Omental fat pad (tissue), 4 donors: ENCODE results near the gene CACNA2D3. TPM values are rescaled to one million over a fixed set of nuclear protein-coding genes. Genes with fewer than 3 reads are reported as not detected.

Source experiments
- ATAC-seq: fragments of 150-250 bp; one replicate; pipeline ENCODE4 v1.9.1; 2016; ENCODE audit warnings: mild to moderate bottlenecking, moderate library complexity; ENCODE audit not compliant: low FRiP score
- DNase-seq: peaks from one replicate; pipeline ENCODE4 v3.0.0-alpha.2; 2019; ENCODE audit warnings: low spot score
- total RNA-seq, 4 donors: library from RNA; depleted of rRNA; stranded (reverse); fragments of >200 nt; gene quantifications; one replicate each; pipeline ENCODE4 v1.1.0, GENCODE V29; 2016
- TF ChIP-seq, protein P1 (sequence below), 3 donors: fragments of 450-650 bp; IDR thresholded peaks; one replicate each; pipeline ENCODE4 v1.5.1; 2016 to 2017; ENCODE audit warnings: antibody characterized with exemption in 3 of 3, mild to moderate bottlenecking in 3 of 3, moderate library complexity in 2 of 3

The CACNA2D3 gene
- total RNA-seq, 4 donors from 2014 or later: 2.6 to 6.1 (median 4.5) TPM

DNA sequence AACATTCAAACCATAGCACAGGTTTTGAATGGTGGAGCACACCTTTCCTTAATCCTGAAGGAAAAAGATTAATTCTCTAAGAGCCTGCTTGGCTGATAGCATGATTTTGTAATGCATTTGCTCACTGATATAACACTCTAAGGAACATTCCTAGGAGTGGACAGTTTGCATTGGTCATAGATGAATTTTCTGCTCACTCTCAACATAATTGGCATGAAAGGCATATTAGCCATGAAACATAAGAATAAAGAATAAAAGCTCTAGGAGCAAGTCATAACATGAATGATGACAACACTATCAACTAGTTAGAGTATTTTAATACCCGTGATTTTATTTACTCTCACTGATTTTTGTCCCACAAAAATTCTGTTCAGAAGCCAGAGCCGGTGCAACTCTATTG, 839.8 kb downstream of the CACNA2D3 start:
- TF ChIP-seq, protein P1, sequence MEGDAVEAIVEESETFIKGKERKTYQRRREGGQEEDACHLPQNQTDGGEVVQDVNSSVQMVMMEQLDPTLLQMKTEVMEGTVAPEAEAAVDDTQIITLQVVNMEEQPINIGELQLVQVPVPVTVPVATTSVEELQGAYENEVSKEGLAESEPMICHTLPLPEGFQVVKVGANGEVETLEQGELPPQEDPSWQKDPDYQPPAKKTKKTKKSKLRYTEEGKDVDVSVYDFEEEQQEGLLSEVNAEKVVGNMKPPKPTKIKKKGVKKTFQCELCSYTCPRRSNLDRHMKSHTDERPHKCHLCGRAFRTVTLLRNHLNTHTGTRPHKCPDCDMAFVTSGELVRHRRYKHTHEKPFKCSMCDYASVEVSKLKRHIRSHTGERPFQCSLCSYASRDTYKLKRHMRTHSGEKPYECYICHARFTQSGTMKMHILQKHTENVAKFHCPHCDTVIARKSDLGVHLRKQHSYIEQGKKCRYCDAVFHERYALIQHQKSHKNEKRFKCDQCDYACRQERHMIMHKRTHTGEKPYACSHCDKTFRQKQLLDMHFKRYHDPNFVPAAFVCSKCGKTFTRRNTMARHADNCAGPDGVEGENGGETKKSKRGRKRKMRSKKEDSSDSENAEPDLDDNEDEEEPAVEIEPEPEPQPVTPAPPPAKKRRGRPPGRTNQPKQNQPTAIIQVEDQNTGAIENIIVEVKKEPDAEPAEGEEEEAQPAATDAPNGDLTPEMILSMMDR (IDR thresholded peaks at IDR 0.05): no peak
- DNase-seq (no peak), ATAC-seq (no peak)

DNA sequence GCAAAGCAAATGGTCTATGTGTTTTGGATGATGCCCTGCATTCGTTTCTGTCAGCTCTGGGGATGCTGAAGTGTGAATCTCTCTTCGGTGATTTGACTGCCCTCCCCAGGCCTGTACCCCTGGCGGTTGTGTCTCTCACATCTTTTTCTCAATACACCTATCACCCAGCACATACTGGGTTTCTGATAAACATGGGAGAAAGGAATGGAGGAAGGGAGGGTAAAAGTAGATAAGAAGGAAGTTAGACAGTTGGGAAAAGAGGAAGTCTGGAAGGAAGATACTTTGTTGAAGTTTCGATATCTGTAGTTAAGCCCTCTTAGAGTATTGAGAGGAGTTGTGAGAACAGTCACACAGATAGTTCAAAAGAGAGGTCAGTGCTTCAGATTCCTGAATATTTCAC, 841.3 kb downstream of the CACNA2D3 start:
- DNase-seq: no peak
- ATAC-seq: no peak

DNA sequence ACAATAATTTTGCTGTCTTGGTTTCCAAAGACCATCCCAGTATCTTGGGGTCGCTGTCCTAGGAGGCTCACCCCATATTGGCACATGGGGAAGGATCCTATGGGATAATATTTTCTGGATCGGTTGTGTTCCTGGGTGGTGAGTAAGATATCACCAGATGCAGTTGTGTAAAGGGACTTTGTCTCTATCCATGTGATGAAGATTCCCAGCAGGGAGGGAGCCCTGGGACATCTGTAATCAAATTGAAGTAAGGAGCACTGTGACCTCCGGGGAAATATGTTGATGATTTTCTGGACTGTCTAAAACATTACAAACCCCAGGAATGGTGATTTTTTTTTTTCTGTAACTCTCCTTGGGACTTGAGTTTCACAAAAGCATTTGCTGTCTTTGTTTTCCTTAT, 841.7 kb downstream of the CACNA2D3 start:
- DNase-seq (no peak), ATAC-seq (no peak)
- TF ChIP-seq, protein P1 (IDR thresholded peaks at IDR 0.05): no peak

More for the DNA sequence above, 841.3 kb downstream of the CACNA2D3 start:
- TF ChIP-seq, protein P1 (IDR thresholded peaks at IDR 0.05): no peak

DNA sequence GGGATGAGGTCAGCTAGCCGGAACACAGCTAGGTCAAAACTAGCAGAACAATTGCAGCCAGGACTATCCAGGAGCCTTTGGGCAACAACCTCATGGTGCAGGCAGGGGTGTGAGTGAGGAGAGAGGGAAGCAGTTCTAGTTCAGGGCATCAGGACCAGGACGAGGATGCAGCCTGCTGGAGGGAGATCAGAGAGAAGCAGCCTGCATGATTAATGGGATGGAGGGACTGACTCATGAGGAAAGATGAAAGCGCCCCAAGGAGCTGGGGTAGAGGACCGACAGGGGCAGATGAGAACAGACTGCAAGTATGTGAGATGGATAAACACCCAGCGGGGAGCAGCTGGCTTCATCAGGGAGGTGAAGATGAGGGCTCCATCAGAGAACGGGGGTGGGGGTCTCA, 843.4 kb downstream of the CACNA2D3 start:
- DNase-seq (no peak), ATAC-seq (no peak)
- TF ChIP-seq, protein P1 (IDR thresholded peaks at IDR 0.05): no peak

DNA sequence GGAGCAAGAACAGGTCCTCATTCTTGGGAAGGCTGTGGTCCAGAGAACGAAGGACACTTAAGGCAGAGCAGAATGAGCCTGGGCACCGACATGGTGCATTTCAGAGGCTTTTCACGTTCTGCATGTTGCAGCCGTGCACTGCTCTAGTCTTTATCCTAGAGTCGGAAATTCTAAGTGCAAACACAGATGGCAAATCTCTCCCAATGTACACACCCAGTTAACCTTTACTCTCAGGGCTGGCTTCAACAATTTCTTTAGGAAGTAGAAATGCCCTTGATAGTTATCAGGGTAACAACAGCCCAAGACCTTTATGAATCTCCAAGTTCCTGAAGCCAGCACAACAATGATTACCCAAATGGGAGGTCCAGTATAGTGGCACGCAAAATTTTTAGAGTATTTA, 844.6 kb downstream of the CACNA2D3 start:
- DNase-seq: no peak
- TF ChIP-seq, protein P1 (IDR thresholded peaks at IDR 0.05): no peak
- no peak for ATAC-seq

DNA sequence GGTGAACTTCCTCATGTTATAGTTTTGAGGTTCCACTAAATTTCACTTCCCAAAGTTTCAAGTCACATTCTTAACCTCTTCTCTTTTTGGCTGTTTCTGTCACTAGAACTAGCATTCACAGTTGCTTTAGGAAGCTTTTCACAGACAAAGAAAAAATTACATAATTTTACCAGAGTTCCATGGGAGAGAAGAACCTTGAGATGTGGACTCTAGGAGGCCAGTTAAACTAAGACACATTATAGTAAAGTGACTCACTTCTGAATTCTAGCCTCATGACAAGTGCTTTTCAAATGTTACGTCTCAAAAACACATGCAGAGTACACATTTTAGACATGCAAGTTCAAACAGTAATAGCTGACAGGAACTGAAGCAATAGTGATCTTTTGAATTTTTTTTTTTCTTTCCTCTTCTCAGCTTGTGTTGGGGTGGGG, 845.4 kb downstream of the CACNA2D3 start:
- TF ChIP-seq, protein P1 (IDR thresholded peaks at IDR 0.05): no peak
- DNase-seq: no peak
- ATAC-seq: no peak

DNA sequence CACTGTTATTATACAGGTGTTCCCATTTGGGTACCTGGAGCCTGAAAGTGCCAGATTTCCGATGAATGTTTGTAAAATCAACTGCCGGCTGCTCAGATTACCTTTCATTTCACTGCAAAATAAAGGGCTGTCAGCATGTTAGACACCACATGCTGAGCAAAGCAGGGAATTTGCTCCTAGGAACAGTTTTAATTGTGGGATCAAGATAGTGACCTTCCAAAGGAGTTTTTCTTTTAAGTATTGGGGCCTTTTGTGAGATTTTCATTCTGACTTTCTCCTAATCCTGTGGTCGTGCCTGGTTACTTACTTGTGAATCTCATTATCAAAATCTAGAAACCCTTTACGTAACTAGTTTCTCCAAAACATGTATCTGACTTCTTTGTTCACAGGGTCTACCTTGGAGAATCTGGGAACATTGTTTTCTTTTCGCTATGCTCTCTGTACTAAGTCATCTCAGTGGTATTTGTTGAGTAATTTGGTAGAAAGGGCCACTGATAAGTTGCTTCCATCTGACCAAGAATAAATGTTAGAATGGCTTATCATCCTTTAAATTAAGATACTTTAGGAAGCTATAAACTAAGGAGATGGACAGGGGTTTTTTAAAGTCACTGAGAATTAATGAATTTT, 846.3 kb downstream of the CACNA2D3 start:
- TF ChIP-seq, protein P1 (IDR thresholded peaks at IDR 0.05): no peak
- ATAC-seq (no peak), DNase-seq (no peak)
